Endometrial microvascular endothelial cells (primary cell): ENCODE results near the gene CARS1. TPM values are rescaled to one million over a fixed set of nuclear protein-coding genes. Genes with fewer than 3 reads are reported as not detected.

ENCODE experiments used
- total RNA-seq: library from RNA; depleted of rRNA; stranded (reverse); fragments of >200 nt; gene quantifications from one replicate; pipeline ENCODE4 v1.2.3, GENCODE V29; 2015; ENCODE audit errors: inconsistent ontology term

CARS1 gene
- total RNA-seq, 1 donor from 2014 or later, result 47.0 TPM

Other genes starting within 250 kb of the CARS1 start
- gene CDKN1C, start 171.6 kb downstream of the CARS1 start, total RNA-seq, result not detected
- 17.7 TPM for gene PHLDA2, start 128.0 kb downstream of the CARS1 start, total RNA-seq
- 145 TPM for gene NAP1L4, start 65.1 kb downstream of the CARS1 start, total RNA-seq
- 28.2 TPM for gene OSBPL5, start 107.9 kb upstream of the CARS1 start, total RNA-seq
- gene MRGPRG, start 161.4 kb upstream of the CARS1 start, total RNA-seq, result not detected
- not detected for gene MRGPRE, start 175.0 kb upstream of the CARS1 start, total RNA-seq